RWPE1 (cell line): ENCODE measurements around the gene GSTA2.
"Not testable (repeated sequence)": the region's sequence is repeated elsewhere in the genome, so short reads cannot be mapped to it uniquely, and the experiment has no call there.

Source experiments
- CTCF ChIA-PET: fragments of 350-600 bp; sonication (Branson Sonifier 250); formaldehyde crosslinking; extraction: SDS; loops from one replicate; lab custom pipeline; 2021; lab: Yijun Ruan, JAX
- POLR2A ChIA-PET: fragments of 400-600 bp; formaldehyde crosslinking; extraction: SDS; loops from one replicate; lab custom pipeline; 2020; ENCODE audit warnings: antibody characterized with exemption; ENCODE audit not compliant: low non-redundant PET; lab: Yijun Ruan, JAX
- DNase-seq: peaks from one replicate; pipeline ENCODE4 v3.0.0; 2012; ENCODE audit warnings: low spot score
- H3K27ac ChIP-seq: fragments of 450-650 bp; 2 replicates; pipeline ENCODE4 v1.5.1; 2017
- CTCF ChIP-seq: fragments of 450-650 bp; conservative IDR thresholded peaks from 2 replicates; pipeline ENCODE4 v1.5.1; 2017; ENCODE audit warnings: low read depth, mild to moderate bottlenecking

Gene GSTA2

GRCh38 chr6:52760105-52760765 is 3.0 kb downstream of the GSTA2 start:
- no peak for TF ChIP-seq CTCF
- DNase-seq, result no peak
- ChIA-PET POLR2A (no interaction called here), CTCF (no interaction called here)
- H3K27ac ChIP-seq, result no peak overlapping the region

- no peak for TF ChIP-seq CTCF
- CTCF ChIA-PET, result no interaction called here
- no peak for DNase-seq
- H3K27ac ChIP-seq, result no peak overlapping the region
- POLR2A ChIA-PET, result no interaction called here
Measured at GRCh38 chr6:52759085-52759484, 4.2 kb downstream of the GSTA2 start.

- DNase-seq, CTCF ChIA-PET, POLR2A ChIA-PET, H3K27ac ChIP-seq: not testable (repeated sequence)
Measured at GRCh38 chr6:52757651-52758338, 5.5 kb downstream of the GSTA2 start.

- ChIA-PET CTCF (interaction anchor here (0.6 kb wide), 1 partner anchor 83 kb away, joined by 5 read pairs; no protein-coding TSS in a partner anchor), POLR2A (no interaction called here)
- DNase-seq, result no peak
- H3K27ac ChIP-seq, result no peak overlapping the region
- TF ChIP-seq CTCF, result no peak
Measured at GRCh38 chr6:52754443-52754842, 8.8 kb downstream of the GSTA2 start.

GRCh38 chr6:52753137-52753536 is 10.1 kb downstream of the GSTA2 start:
- H3K27ac ChIP-seq, CTCF ChIA-PET, DNase-seq, POLR2A ChIA-PET: not testable (repeated sequence)

- no peak for DNase-seq
- ChIA-PET CTCF (interaction anchor here (0.6 to 1.1 kb wide), 2 partner anchors 33 to 950 kb away, joined by 4 read pairs; no protein-coding TSS in a partner anchor), POLR2A (no interaction called here)
- TF ChIP-seq CTCF, result no peak
- H3K27ac ChIP-seq, result no peak overlapping the region
Measured at GRCh38 chr6:52752310-52752709, 11.0 kb downstream of the GSTA2 start.

GRCh38 chr6:52749556-52750152 is 13.6 kb downstream of the GSTA2 start:
- no peak overlapping the region for H3K27ac ChIP-seq
- POLR2A ChIA-PET, result no interaction called here
- DNase-seq, result no peak
- CTCF ChIA-PET, result no interaction called here
- no peak for TF ChIP-seq CTCF

GRCh38 chr6:52747301-52747700 is 16.0 kb downstream of the GSTA2 start:
- POLR2A ChIA-PET, CTCF ChIA-PET, H3K27ac ChIP-seq, DNase-seq: not testable (repeated sequence)
